Keratinocyte (primary cell): ENCODE data around the gene TMEM132D.

ENCODE experiments used
- CTCF ChIP-seq, 3 experiments: IDR thresholded peaks in 1 of 3; conservative IDR thresholded peaks in 1 of 3; optimal IDR thresholded peaks in 1 of 3; 2 replicates in 2 of 3; 3 replicates in 1 of 3; pipeline versions ENCODE3 to v1.5.1; 2011; ENCODE audit warnings: low read length in 3 of 3, mild to moderate bottlenecking in 3 of 3, moderate library complexity in 2 of 3, control low read depth in 1 of 3, inconsistent platforms in 1 of 3; ENCODE audit not compliant: insufficient read depth in 2 of 3; ENCODE audit errors: extremely low read depth in 1 of 3
- EZH2 ChIP-seq: IDR thresholded peaks from one replicate; pipeline ENCODE4 v1.6.1; 2012; ENCODE audit warnings: inconsistent platforms, mild to moderate bottlenecking, low read length, moderate library complexity

GRCh38 chr12:129844662-129845220, 59.1 kb downstream of the TMEM132D start:
- no peak for TF ChIP-seq CTCF (optimal IDR thresholded peaks at IDR 0.05 in 1 of 3, IDR thresholded peaks at IDR 0.05 in 1 of 3, conservative IDR thresholded peaks at IDR 0.05 in 1 of 3; ENCODE audit: extremely low read depth in 1 of 3, insufficient read depth in 2 of 3, low read length in 3 of 3)
- TF ChIP-seq EZH2: no peak
